ENCODE measurements around the gene EXOC6B.

The EXOC6B gene

GRCh38 chr2:72193723-72194122 is 632.1 kb downstream of the EXOC6B start:
- DNase-seq = no peak

DNA sequence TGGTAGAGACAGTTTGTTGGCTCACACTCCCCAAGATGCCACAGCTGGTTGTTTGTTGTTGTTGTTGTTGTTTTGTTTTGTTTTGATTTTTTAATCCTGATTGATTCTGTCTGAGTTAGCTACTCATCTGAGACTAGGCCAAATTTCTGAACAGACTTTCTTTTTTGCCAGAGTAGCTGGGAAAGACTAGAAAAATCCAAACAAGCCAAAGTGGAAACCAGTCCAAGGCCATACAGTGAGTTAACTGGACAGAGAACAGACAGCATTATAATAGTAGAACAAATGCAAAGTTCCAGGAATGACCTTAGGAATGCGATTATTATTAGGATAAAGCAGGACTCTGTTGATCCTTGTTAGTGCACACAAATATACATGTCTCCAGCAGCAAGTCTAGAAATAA is 634.4 kb downstream of the EXOC6B start:
- DNase-seq = no peak

GRCh38 chr2:72185206-72185605 is 640.6 kb downstream of the EXOC6B start:
- DNase-seq = no peak

DNA sequence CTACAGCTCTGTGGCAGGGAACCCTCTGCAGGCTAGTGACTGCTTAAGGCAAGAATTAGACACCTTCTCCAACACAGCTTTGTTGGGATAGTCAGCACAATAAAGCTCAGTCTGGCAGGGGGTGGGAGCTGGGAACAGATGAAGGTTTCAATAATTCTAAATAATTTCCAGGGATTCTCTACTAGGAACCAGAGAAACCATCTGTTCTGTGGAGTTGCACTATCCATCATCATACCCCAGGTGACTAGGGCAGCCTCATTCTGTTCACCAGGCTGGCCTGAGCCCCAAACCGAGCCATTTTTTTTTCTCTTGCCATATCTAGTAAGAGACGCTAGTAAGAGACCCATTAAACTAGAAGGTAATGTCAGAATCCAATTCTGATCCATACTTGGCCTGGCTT is 642.4 kb downstream of the EXOC6B start:
- DNase-seq = no peak

DNA sequence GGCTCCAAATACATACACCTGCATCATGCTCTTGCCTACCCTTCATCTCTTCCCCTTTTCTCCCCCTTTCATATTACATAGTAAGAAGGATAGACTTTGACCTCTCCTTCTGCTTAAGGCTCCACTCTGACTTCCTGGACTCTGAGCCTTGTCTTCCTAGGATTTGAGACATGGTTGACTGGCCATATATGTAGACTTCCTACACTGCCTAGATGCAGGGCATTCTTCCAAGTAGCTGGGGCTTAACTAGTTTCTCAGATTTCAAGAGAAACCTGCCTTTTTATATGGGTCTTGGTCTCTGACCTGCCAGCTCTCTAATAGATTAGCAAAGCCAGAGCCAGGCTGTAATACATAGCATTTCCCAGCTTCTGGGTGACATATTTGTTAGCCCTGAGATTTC is 642.8 kb downstream of the EXOC6B start:
- DNase-seq = no peak

GRCh38 chr2:72182547-72182946 is 643.3 kb downstream of the EXOC6B start:
- DNase-seq = no peak

GRCh38 chr2:72181616-72182015 is 644.2 kb downstream of the EXOC6B start:
- DNase-seq = no peak

DNA sequence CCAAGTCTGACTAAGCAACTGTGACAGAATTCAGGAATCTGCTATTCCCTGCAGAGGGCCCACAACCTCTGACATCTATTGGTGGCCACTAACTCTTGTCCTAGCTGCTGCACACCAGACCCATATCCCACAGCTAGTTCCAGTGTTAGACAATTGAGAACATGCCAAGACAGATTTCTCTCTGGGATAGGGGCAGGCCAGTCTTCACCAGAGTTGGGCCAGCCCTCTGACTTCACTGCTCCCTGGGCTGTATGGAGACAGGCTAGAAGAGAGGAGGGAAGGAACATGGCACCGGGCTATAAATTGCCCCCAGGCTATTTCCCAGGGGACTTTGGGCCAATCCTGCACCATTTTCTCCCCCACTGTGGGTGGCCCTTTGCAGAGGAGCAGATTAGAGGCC is 645.5 kb downstream of the EXOC6B start:
- no peak for DNase-seq

- DNase-seq = no peak
Measured at GRCh38 chr2:72178551-72178950, 647.3 kb downstream of the EXOC6B start.

GRCh38 chr2:72176281-72176680 is 649.6 kb downstream of the EXOC6B start:
- no peak for DNase-seq

DNA sequence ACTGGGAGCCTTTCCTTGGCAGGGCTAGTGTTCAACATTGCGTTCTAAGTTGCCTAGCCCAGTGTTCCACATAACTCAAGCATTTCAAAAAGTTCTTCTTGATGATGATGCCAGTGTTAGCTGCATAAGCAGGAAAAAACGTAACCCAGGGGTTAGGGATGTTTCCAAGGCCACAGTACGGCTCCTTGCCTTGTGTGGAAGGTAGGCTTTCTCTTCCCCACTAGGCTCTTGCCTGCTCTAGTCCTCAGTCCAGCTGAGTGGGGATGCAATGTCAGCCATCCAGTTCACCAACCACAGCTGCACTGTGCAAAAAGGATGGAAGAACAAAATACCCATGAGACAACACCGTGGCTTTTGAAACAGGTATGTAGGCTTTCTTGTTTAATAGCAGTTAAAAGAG is 650.2 kb downstream of the EXOC6B start:
- no peak for DNase-seq

DNA sequence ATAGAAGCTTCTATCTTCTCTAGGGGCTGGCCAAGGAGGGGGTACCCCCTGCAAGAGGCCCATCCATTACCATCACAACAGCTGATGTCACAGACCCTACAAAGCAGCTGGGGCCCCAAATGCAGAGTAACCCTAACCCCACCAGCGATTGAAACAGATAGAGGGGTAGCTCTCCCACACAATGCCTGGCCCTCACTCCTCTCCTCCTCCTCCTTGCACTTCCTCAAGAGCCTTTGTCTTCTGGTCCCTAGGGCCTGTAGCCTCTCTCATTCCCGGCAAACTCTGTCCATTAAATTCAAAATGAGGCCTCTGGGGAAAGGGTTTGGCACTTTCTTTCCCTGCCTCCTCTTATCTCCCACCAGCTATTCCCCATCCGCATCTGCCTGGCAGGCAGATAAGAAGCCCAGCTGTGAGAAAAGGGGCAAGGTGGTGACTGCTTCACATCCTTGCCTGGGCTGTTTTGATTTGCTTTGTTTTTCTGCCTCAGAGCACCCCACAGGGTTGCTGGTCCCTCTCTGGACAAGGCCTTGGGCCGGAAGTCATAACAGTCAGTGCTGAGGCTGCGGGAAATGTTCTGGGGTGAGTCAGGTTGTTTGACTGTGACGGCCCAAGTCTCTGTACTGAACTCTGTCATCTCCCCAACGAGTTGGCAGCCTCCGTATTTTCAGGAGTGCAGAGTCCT is 652.1 kb downstream of the EXOC6B start:
- DNase-seq = no peak

DNA sequence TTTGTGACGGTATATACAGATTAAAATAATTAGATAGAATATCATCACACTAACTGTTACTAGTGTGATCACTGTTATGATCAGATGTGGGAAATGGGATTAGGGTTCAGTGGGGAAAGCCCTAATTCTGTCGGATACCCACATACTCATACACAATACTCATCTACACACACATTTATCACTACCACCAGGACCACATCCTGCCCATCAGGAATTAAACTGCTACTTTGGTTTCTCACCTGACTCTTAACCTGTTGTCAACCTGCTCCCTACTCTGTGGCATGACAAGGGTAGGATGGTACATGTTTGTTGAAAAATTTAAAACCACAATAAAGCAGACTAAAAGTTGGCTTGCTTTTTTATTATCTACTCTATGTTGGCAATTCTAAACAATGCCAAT is 653.4 kb downstream of the EXOC6B start:
- DNase-seq = no peak

- no peak for DNase-seq
Measured at GRCh38 chr2:72166279-72166678, 659.6 kb downstream of the EXOC6B start.

DNA sequence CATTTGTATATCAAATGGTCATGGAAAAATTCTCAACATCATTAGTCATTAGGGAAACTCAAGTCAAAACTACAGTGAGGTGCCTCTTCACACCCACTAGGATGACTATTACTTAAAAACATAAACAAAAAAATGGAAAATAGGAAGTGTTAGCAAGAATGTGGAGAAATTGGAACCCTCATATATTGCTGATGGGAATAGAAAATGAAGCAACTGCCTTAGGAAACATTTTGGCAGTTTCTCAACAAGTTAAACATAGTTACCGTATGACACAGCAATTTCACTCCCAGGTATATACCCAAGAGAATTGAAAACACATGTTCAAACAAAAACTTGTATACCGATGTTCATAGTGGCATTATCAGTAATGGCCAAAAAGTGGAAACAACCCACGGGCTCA is 660.0 kb downstream of the EXOC6B start:
- no peak for DNase-seq

GRCh38 chr2:72162574-72162973 is 663.3 kb downstream of the EXOC6B start:
- no peak for DNase-seq

GRCh38 chr2:72159211-72159993 is 666.4 kb downstream of the EXOC6B start:
- no peak for DNase-seq

DNA sequence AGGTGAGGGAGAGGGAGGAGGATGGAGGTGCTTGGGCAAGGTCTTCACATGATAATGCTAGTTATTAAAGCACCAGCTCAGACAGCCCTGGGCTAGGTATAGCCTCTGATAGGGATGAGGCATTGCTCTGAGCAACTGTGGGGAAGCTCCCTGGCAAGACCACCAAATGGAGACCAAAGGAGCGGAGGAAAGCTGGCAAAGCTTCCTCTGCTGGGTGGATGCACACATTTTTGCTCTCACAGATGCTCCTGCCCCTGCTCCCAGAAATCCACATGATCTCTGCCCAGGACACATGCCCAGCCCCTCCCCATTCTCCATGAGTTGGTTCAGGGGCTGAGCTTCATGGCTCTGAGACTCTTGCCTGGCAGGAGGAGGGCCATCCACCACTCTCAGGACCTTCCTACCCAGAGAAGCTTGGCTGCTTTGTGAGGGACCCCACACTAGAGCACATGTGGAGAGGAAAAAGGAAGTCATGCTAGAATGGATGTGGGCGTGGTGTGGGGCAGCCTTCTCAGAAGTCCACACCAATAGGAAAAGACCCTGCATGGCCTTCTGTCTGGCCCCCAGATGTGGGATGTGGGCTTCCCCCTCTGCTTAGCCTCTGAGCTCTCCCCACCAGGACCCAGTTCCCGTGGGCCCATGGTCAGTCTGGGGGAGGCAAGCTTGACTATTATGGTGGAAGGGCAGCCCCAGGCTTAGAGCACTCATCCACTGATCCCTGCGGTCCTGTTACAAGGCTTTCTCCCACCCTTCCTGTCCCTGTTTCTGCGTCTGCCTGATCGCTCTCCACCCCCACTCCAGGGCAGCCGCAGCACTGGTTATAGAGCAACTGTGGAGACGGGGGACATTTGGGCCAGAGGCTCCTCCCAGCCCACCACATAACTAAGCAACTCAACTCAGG is 667.7 kb downstream of the EXOC6B start:
- no peak for DNase-seq

DNA sequence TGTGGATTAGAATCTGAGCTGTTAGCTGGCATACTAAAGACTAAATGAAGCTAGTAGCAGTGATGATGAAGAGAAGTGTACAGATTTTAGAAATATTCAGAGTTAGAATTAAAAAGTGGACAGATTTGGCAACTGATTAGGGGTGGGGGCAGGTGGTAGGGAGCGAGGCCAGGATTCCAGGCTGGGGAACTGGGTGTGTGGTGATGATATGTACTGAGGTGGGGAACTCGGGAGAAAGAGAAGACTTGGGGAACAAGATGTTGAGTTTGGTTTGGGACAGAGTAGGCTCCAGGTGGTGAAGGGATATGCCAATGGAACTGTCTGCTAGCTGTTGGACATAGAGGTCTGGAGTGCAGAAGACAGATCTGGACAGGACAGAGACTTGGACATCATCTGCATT is 669.0 kb downstream of the EXOC6B start:
- no peak for DNase-seq

GRCh38 chr2:72155737-72156136 is 670.1 kb downstream of the EXOC6B start:
- DNase-seq = no peak

- no peak for DNase-seq
Measured at GRCh38 chr2:72155151-72155550, 670.7 kb downstream of the EXOC6B start.

DNA sequence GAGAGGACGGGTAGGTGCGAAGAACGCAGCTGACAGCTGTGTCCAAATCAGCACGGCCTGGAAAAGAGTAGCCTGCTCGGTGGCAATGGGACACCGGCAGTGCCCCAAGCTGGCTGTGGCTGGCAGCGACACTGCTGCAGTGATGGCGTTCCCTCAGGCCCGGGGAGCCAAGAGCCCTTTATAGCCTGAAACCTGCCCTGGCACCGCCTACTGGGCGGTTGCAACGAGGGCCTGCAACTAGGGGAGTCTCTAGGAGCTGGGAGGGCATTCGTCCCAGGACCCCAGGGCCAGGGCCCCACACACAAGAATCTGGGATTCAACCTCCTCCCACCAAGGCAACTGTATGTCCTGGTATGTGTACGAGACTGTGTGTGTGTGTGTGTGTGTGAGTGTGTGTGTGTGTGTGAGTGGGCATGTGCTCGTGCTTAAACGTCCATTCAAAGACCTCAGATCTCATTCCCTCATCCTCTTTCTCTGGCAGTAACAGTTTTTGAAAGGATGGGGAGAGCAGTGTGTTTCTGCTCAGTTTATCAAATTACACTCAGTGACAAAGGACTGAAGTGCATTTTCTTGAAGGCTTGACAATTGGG is 671.4 kb downstream of the EXOC6B start:
- no peak for DNase-seq

DNA sequence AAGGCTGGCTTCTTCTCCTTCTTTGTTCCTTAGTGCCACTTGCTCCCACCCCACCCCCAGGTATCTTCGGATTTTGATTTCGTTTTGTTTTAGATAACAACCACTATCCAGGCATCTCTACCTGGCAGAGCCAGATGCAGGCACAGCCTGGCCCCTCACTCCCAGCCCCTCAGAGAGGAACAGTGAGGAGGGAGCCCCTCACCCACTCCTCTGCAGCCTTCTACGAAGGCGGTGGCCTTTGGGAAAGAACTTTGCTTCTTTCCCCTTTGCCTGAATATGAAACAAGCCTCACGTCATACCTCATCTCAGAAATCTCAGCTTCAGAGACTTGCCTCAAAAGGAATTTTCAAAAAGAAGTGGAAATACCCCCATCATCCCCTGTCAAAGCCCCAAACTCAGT is 671.9 kb downstream of the EXOC6B start:
- DNase-seq = no peak
